GM20431 (cell line): ENCODE results near the gene SOX15.

Experiments used
- in situ Hi-C: fragments of 300-500 bp; cut with MseI, MboI; formaldehyde crosslinking; loops from one replicate; pipeline ENCODE4 v1.15.0; 2020; ENCODE audit warnings: low sequenced_read_pairs; ENCODE audit not compliant: unreplicated experiment

The SOX15 gene

GRCh38 chr17:7579834-7580603 is 9.9 kb downstream of the SOX15 start:
- in situ Hi-C loops, result loop anchor here (25.0 kb wide), 1 partner anchor 543 kb away; the partner anchor contains the start of genes SLC16A11 and SLC16A13

- in situ Hi-C loops, result loop anchor here (25.0 kb wide), 1 partner anchor 542 kb away; the partner anchor contains the start of genes SLC16A11 and SLC16A13
Observed at GRCh38 chr17:7579001-7579833, 10.7 kb downstream of the SOX15 start, which contains the start of gene CD68. CD68 (plus strand) TSS chr17:7579638; CDS start chr17:7579678, 40 bp downstream.

- in situ Hi-C loops, result loop anchor here (25.0 kb wide), 1 partner anchor 540 kb away; the partner anchor contains the start of genes SLC16A11 and SLC16A13
Observed at GRCh38 chr17:7577327-7578199, 12.3 kb downstream of the SOX15 start.

GRCh38 chr17:7576432-7576937 is 13.4 kb downstream of the SOX15 start:
- in situ Hi-C loops, result loop anchor here (25.0 kb wide), 1 partner anchor 539 kb away; the partner anchor contains the start of genes SLC16A11 and SLC16A13

- in situ Hi-C loops, result loop anchor here (25.0 kb wide), 1 partner anchor 539 kb away; the partner anchor contains the start of genes SLC16A11 and SLC16A13
Observed at GRCh38 chr17:7575959-7576358, 13.9 kb downstream of the SOX15 start.

- in situ Hi-C loops, result loop anchor here (25.0 kb wide), 1 partner anchor 538 kb away; the partner anchor contains the start of genes SLC16A11 and SLC16A13
Observed at GRCh38 chr17:7575481-7575883, 14.4 kb downstream of the SOX15 start.

- in situ Hi-C loops, result no loop called here
Observed at GRCh38 chr17:7574176-7574953, 15.5 kb downstream of the SOX15 start.

GRCh38 chr17:7573324-7574080 is 16.4 kb downstream of the SOX15 start:
- in situ Hi-C loops, result no loop called here

- in situ Hi-C loops, result no loop called here
Observed at GRCh38 chr17:7572588-7573323, 17.1 kb downstream of the SOX15 start.

- in situ Hi-C loops, result no loop called here
Observed at GRCh38 chr17:7572338-7572587, 17.6 kb downstream of the SOX15 start.

GRCh38 chr17:7570351-7570750 is 19.5 kb downstream of the SOX15 start:
- in situ Hi-C loops, result no loop called here

GRCh38 chr17:7569571-7569970 is 20.3 kb downstream of the SOX15 start:
- in situ Hi-C loops, result loop anchor here (10.0 kb wide), 1 partner anchor 55 kb away; no protein-coding TSS in a partner anchor

GRCh38 chr17:7563115-7563869 is 26.6 kb downstream of the SOX15 start:
- in situ Hi-C loops, result loop anchor here (10.0 kb wide), 1 partner anchor 48 kb away; no protein-coding TSS in a partner anchor

- in situ Hi-C loops, result loop anchor here (10.0 kb wide), 1 partner anchor 47 kb away; no protein-coding TSS in a partner anchor
Observed at GRCh38 chr17:7562208-7562605, 27.7 kb downstream of the SOX15 start.

- in situ Hi-C loops, result loop anchor here (10.0 kb wide), 1 partner anchor 47 kb away; no protein-coding TSS in a partner anchor
Observed at GRCh38 chr17:7561589-7562207, 28.2 kb downstream of the SOX15 start, which contains the start of gene SENP3. SENP3 (plus strand) TSS chr17:7561919; CDS start chr17:7563077, 1,158 bp downstream.

GRCh38 chr17:7561028-7561575 is 28.8 kb downstream of the SOX15 start:
- in situ Hi-C loops, result loop anchor here (10.0 kb wide), 1 partner anchor 46 kb away; no protein-coding TSS in a partner anchor
